Kidney epithelial cell (primary cell): Measurements from ENCODE around the gene THBS4. TPM values are rescaled to one million over a fixed set of nuclear protein-coding genes. Genes with fewer than 3 reads are reported as not detected.
"Not testable (repeated sequence)": the region's sequence is repeated elsewhere in the genome, so short reads cannot be mapped to it uniquely, and the experiment has no call there.

Source experiments
- DNase-seq: peaks from one replicate; pipeline ENCODE4 v3.0.0-alpha.2; 2010; ENCODE audit warnings: low read depth
- H3K27me3 ChIP-seq: 2 replicates; pipeline ENCODE4 v1.6.0; 2011; ENCODE audit warnings: low read length; ENCODE audit not compliant: control insufficient read depth, insufficient read depth
- H3K36me3 ChIP-seq: 2 replicates; pipeline ENCODE4 v1.5.1; 2011; ENCODE audit warnings: low read length; ENCODE audit not compliant: control insufficient read depth, insufficient read depth
- H3K4me3 ChIP-seq: 2 replicates; pipeline ENCODE4 v1.5.1; 2011; ENCODE audit warnings: low read depth, mild to moderate bottlenecking, control low read depth, low read length
- total RNA-seq: library from RNA; depleted of rRNA; stranded (reverse); fragments of >200 nt; gene quantifications from 2 replicates; pipeline ENCODE4 v1.2.3, GENCODE V29; 2015
- TF ChIP-seq, protein P1 (sequence below): IDR thresholded peaks from 2 replicates; pipeline ENCODE4 v1.5.1; 2011; ENCODE audit warnings: mild to moderate bottlenecking, moderate library complexity, low read length, control low read depth, inconsistent platforms; ENCODE audit not compliant: insufficient read depth, poor library complexity, severe bottlenecking

THBS4 gene
- total RNA-seq, 1 donor from 2014 or later, result 2.6 TPM

DNA sequence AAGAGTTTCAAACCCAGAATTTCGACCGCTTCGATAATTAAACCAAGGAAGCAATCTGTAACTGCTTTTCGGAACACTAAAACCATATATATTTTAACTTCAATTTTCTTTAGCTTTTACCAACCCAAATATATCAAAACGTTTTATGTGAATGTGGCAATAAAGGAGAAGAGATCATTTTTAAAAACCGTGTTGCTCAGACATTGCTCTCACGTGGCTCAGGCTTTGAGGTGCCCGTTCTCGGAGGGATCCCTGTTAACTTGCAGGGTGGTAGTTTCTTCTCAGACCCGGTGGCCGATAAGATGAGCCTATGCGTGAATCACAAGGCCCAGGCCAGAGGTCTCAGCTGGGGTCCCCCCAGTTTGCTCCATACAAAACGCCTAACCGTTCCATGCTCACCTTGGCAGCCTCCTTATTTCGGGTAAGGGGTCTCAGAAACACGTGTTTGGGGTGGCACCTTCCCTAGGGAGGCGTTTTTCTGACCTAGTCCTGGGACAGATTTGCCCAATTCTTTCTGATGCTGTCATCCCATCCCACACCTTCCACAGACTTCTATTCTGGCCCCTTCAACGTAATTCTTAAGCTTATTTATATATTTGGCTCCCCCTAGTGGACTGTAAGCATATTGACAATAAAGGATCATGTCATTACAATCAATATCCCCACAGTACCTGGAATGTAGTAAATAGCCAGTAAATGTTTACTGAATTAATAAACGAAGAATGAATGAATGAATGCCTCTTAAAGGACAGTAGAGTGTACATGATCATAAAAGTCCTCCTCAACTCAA is 48.1 kb downstream of the THBS4 start:
- H3K4me3 ChIP-seq, result no peak overlapping the region
- H3K36me3 ChIP-seq, result no peaks in the 10 kb centered on the region
- TF ChIP-seq, protein P1, sequence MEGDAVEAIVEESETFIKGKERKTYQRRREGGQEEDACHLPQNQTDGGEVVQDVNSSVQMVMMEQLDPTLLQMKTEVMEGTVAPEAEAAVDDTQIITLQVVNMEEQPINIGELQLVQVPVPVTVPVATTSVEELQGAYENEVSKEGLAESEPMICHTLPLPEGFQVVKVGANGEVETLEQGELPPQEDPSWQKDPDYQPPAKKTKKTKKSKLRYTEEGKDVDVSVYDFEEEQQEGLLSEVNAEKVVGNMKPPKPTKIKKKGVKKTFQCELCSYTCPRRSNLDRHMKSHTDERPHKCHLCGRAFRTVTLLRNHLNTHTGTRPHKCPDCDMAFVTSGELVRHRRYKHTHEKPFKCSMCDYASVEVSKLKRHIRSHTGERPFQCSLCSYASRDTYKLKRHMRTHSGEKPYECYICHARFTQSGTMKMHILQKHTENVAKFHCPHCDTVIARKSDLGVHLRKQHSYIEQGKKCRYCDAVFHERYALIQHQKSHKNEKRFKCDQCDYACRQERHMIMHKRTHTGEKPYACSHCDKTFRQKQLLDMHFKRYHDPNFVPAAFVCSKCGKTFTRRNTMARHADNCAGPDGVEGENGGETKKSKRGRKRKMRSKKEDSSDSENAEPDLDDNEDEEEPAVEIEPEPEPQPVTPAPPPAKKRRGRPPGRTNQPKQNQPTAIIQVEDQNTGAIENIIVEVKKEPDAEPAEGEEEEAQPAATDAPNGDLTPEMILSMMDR, result peak; percentile 54
- H3K27me3 ChIP-seq, result no peaks in the 10 kb centered on the region
- DNase-seq, result no peak

DNA sequence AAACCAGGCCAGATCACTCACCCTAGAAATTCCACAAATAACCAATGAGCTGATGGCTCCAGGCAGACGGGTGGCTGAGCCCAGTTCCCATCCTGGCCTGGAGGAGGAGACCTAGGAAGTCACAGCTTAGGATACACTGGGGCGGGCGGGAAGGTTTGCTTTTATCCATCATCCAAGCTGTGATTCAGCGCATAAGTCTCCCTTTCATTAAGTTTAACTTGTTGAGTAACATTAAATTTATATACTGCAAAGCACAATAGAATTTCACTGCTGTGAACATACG is 55.7 kb downstream of the THBS4 start:
- TF ChIP-seq, protein P1, result no peak
- DNase-seq, result no peak
- Histone ChIP-seq H3K4me3 (no peak overlapping the region), H3K36me3 (no peaks in the 10 kb centered on the region), H3K27me3 (no peaks in the 10 kb centered on the region)

DNA sequence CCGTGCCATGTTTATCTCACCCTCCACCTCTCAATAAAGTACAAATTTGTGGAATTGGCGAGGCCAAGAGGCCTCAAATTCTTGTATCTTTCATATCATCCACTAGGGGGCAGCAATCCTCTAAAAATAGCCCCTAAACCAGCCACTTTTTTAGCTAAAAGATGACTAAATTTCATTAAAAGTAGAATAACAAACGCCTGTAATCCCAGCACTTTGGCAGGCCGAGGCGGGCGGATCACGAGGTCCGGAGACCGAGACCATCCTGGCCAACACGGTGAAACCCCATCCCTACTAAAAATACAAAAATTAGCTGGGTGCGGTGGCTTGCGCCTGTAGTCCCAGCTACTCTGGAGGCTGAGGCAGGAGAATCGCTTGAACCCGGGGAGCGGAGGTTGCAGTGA is 56.6 kb downstream of the THBS4 start:
- H3K36me3 ChIP-seq, H3K27me3 ChIP-seq, H3K4me3 ChIP-seq, DNase-seq: not testable (repeated sequence)
- TF ChIP-seq, protein P1, result peak; percentile 47

DNA sequence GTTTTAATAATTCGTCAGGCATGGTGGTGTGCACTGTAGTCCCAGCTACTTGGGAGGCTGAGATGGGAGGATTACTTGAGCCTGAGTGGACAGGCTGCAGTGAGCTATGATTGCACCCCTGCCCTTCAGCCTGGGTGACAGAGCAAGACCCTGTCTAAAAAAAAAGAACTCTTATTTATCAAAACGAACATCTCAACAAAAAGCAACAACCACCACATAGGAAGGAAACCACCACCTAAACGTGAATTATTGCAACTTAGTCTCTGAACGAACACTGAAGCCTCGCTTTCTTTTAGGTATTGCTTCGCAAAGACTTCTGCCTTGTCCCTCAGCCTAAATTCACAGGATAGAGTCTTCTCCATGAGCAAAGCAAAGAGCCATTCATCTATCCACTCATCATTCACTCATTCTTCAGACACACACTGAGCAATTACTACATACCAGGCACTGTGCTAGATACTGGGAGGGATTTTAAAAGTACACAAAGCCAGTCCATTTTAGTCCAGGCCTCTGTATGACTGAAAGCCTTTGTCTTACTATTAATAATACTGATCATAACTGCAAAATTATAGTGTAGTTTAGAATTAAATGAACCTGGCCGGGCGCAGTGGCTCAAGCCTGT is 57.4 kb downstream of the THBS4 start:
- no peaks in the 10 kb centered on the region for H3K36me3 ChIP-seq
- no peak overlapping the region for H3K4me3 ChIP-seq
- DNase-seq, result no peak
- TF ChIP-seq, protein P1, result no peak
- no peaks in the 10 kb centered on the region for H3K27me3 ChIP-seq

DNA sequence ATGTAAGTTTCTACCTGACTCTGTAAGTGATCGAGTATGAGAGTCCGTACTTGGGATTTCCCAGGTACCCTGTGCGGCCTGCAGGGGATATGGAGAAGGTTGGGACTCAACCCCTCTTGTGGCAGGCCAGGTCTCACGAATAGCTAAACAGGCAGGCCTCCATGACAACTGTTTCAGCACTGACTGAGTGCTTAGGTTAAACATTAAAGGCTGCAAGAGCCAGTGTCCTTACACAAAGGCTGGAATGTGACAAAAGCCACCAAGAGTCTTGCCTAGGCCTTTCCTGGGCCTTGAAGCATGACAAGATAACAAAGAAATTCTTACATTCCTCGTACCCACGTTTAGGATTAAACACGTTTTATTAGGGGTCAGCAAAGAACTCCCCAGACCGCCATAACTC is 58.6 kb downstream of the THBS4 start:
- peak; percentile 58 for DNase-seq
- TF ChIP-seq, protein P1, result peak; percentile 45

More for the DNA sequence above, 58.6 kb downstream of the THBS4 start:
- H3K27me3 ChIP-seq, result no peaks in the 10 kb centered on the region
- no peaks in the 10 kb centered on the region for H3K36me3 ChIP-seq
- no peak overlapping the region for H3K4me3 ChIP-seq
